H1 (cell line): ENCODE measurements around the gene CHSY1. TPM values are rescaled to one million over a fixed set of nuclear protein-coding genes. Genes with fewer than 3 reads are reported as not detected.

Experiments used
- CHD7 ChIP-seq: fragments of 300-600 bp; sonication (generic); IDR thresholded peaks from 2 replicates; pipeline ENCODE4 v1.7.1; 2012; ENCODE audit warnings: low read length, moderate library complexity, mild to moderate bottlenecking, inconsistent platforms; ENCODE audit not compliant: insufficient replicate concordance
- RBBP5 ChIP-seq: IDR thresholded peaks from 2 replicates; pipeline ENCODE4 v1.7.1; 2012; ENCODE audit warnings: low read depth, mild to moderate bottlenecking, inconsistent platforms, low read length, moderate library complexity, borderline replicate concordance
- TEAD4 ChIP-seq: IDR thresholded peaks from 2 replicates; pipeline ENCODE4 v1.6.1; 2012; ENCODE audit warnings: low read depth, low read length, inconsistent platforms, mixed read lengths
- YY1 ChIP-seq: IDR thresholded peaks from 2 replicates; pipeline ENCODE4 v1.6.1; 2011; ENCODE audit warnings: low read depth, mild to moderate bottlenecking, low read length
- polyA plus RNA-seq, 7 experiments: library from polyadenylated mRNA; depleted of rRNA in 3 of 7; stranded (reverse) in 5 of 7; unstranded in 2 of 7; fragments of >200 nt in 5 of 7; fragments of 200-250 nt in 2 of 7; gene quantifications; 1 replicate in 5 of 7; 2 replicates in 1 of 7; 4 replicates in 1 of 7; pipeline versions ENCODE4 v1.2.1 to v1.2.3, GENCODE V29; 2011 to 2013; ENCODE audit warnings: missing spikeins in 2 of 7, mixed read lengths in 2 of 7
- total RNA-seq: library from RNA; stranded (reverse); fragmentation: NEBNext Ultra II Directional; extraction: Animal tissue kit (Norgen Biotek cat#: 25700); gene quantifications from 2 replicates; pipeline ENCODE4 v1.2.1, GENCODE V29; 2021

Gene CHSY1
- total and polyA plus RNA-seq, 2 of the 8 experiments (the other 6 are each of a cell fraction or from before 2014, with no cell fraction given) = 24.9 to 60.7 TPM

GRCh38 chr15:101143321-101143720 is 108.5 kb downstream of the CHSY1 start (continued):
- TF ChIP-seq CHD7 (no peak), YY1 (no peak), RBBP5 (no peak), TEAD4 (no peak)
- TF ChIP-seq, all 59 proteins: peak for 0
